Measurements from ENCODE around the gene DNM3.

DNM3 gene

GRCh38 chr1:172254521-172255222, 413.4 kb downstream of the DNM3 start:
- DNase-seq, result peak; percentile 96

- DNase-seq, result no peak
These were observed 413.9 kb downstream of the DNM3 start for GRCh38 chr1:172255223-172255560.

GRCh38 chr1:172265905-172266304, 424.6 kb downstream of the DNM3 start:
- DNase-seq, result no peak

GRCh38 chr1:172266528-172267174, 425.4 kb downstream of the DNM3 start:
- peak; percentile 22 for DNase-seq

GRCh38 chr1:172268237-172268636, 426.9 kb downstream of the DNM3 start:
- peak; percentile 32 for DNase-seq

- DNase-seq, result no peak
These were observed 427.8 kb downstream of the DNM3 start for GRCh38 chr1:172269084-172269483.

GRCh38 chr1:172269644-172270043, 428.3 kb downstream of the DNM3 start:
- DNase-seq, result peak; percentile 76

GRCh38 chr1:172270605-172271004, 429.3 kb downstream of the DNM3 start:
- peak; percentile 59 for DNase-seq

GRCh38 chr1:172272087-172272486, 430.8 kb downstream of the DNM3 start:
- DNase-seq, result no peak

GRCh38 chr1:172273647-172274396, 432.5 kb downstream of the DNM3 start:
- no peak for DNase-seq

GRCh38 chr1:172275478-172275877, 434.2 kb downstream of the DNM3 start:
- no peak for DNase-seq

- no peak for DNase-seq
These were observed 435.0 kb downstream of the DNM3 start for GRCh38 chr1:172276120-172276818.

GRCh38 chr1:172277275-172277674, 436.0 kb downstream of the DNM3 start:
- DNase-seq, result peak; percentile 90

- no peak for DNase-seq
These were observed 436.7 kb downstream of the DNM3 start for GRCh38 chr1:172277989-172278388.

- DNase-seq, result peak; percentile 89
These were observed 437.2 kb downstream of the DNM3 start for GRCh38 chr1:172278478-172278877.

GRCh38 chr1:172279939-172280636, 438.8 kb downstream of the DNM3 start:
- DNase-seq, result peak; percentile 60

GRCh38 chr1:172283766-172284165, 442.5 kb downstream of the DNM3 start:
- no peak for DNase-seq

GRCh38 chr1:172286629-172287076, 445.4 kb downstream of the DNM3 start:
- peak; percentile 93 for DNase-seq

- peak; percentile 64 for DNase-seq
These were observed 445.9 kb downstream of the DNM3 start for GRCh38 chr1:172287208-172287607.

GRCh38 chr1:172288581-172288980, 447.3 kb downstream of the DNM3 start:
- peak; percentile 85 for DNase-seq

- DNase-seq, result no peak
These were observed 448.1 kb downstream of the DNM3 start for GRCh38 chr1:172289448-172289847.

- DNase-seq, result peak; percentile 30
These were observed 451.5 kb downstream of the DNM3 start for GRCh38 chr1:172292840-172293239.

- DNase-seq, result peak; percentile 92
These were observed 452.1 kb downstream of the DNM3 start for GRCh38 chr1:172293429-172293828.
